Measurements from ENCODE around the gene FOXG1. TPM values are rescaled to one million over a fixed set of nuclear protein-coding genes. Genes with fewer than 3 reads are reported as not detected.

Gene FOXG1
- total and polyA plus RNA-seq, 8 donors: not detected

DNA sequence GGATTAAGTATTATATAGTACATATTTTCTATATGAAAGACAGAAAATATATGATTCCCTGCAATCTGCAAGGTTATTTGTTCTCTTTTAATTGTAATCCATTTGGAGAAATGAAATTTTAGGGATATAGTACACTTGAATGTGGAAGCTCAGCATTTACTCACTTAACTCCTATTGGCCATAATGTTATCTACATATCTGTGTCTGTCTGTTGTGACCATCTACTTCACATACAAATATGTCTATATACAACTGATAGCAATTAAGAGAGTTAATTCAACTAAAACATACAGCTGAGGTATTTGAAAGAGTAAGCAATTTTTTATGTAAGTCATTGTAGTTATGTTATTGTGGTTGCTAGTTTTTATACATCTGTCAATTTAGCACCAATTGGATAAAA, 12.9 kb downstream of the FOXG1 start:
- Histone ChIP-seq H3K9me3 (no peaks in the 10 kb centered on the region), H3K27ac (no peak overlapping the region), H3K4me1 (no peaks in the 10 kb centered on the region), H3K4me3 (no peak overlapping the region), H3K36me3 (no peaks in the 10 kb centered on the region), H3K27me3 (peaks cover 13 to 78% (median 52%) of the 10 kb centered on the region in 4 donors)
- ATAC-seq: no peak
- intact Hi-C loops (cut with DNase I): no loop called here
- peak; percentile 41 for FAIRE-seq
- DNase-seq: no peak
- no peak for TF ChIP-seq CTCF (IDR thresholded peaks at IDR 0.05)

- WGBS, 2 donors: 4 to 7% methylated on average over 6 of the region's 6 CpGs
- peaks cover 0 to 3% (median 0%) of the 10 kb centered on the region in 3 donors for H3K4me1 ChIP-seq
- no peak for TF ChIP-seq CTCF (IDR thresholded peaks at IDR 0.05)
- peaks cover 13 to 75% (median 50%) of the 10 kb centered on the region in 4 donors for H3K27me3 ChIP-seq
- DNase-seq (no peak), FAIRE-seq (no peak), ATAC-seq (no peak)
- no peak overlapping the region for H3K27ac ChIP-seq
- no peaks in the 10 kb centered on the region for H3K36me3 ChIP-seq
- no peaks in the 10 kb centered on the region for H3K9me3 ChIP-seq
- H3K4me3 ChIP-seq: no peak overlapping the region
- intact Hi-C loops (cut with DNase I): no loop called here
These were observed 14.5 kb downstream of the FOXG1 start for GRCh38 chr14:28780843-28781820.

DNA sequence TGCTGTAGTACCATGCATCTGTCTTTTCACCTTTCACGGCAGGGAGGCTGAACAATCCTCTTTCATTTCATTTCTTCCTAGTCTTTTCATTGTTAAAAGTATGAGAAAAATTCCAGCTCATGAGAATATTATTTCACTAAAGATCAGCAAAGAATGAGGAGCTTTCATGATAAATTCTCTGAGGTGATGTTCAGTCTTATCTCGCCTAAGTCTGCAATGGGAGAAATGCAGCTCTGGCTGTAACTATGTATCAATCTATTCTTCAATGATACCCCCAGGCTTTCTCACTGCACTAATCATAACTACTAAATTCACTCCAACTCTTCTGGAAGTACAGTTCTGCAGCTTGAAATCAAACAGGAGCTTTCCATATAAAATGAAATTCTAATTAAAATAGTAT, 15.7 kb downstream of the FOXG1 start:
- H3K9me3 ChIP-seq: no peaks in the 10 kb centered on the region
- H3K36me3 ChIP-seq: no peaks in the 10 kb centered on the region
- DNase-seq: no peak
- H3K27ac ChIP-seq: no peak overlapping the region
- 30 to 35% methylated on average over 2 of the region's 2 CpGs for WGBS, 2 donors
- H3K27me3 ChIP-seq: peaks cover 6 to 65% (median 41%) of the 10 kb centered on the region in 4 donors
- intact Hi-C loops (cut with DNase I): no loop called here
- no peak for FAIRE-seq
- peaks cover 0 to 3% (median 0%) of the 10 kb centered on the region in 3 donors for H3K4me1 ChIP-seq
- TF ChIP-seq CTCF (IDR thresholded peaks at IDR 0.05): no peak
- no peak overlapping the region for H3K4me3 ChIP-seq
- no peak for ATAC-seq

DNA sequence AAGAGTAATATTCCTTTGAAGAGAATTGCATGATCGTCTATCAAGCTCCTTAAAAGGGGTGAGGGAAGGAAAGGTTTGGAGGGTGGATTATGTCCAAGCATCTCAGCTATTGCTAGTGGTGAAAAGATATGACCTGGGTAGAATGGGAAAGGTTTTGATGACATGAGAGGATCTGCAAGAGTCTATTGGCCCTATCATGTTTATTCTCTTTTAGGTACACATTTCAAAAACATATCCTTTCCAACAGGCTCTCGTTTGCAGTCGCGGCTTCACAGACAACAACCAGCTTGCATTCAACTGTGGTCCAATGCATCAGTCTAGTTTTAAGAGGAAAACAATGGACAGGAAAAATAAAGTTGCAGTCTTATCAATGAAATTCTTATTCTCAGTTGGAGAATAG, 17.1 kb downstream of the FOXG1 start:
- no peak for FAIRE-seq
- DNase-seq: no peak
- Histone ChIP-seq H3K27ac (no peak overlapping the region), H3K4me3 (no peak overlapping the region), H3K4me1 (peaks cover 0 to 3% (median 0%) of the 10 kb centered on the region in 3 donors), H3K27me3 (peaks cover under 1 to 52% (median 33%) of the 10 kb centered on the region in 4 donors), H3K36me3 (no peaks in the 10 kb centered on the region), H3K9me3 (no peaks in the 10 kb centered on the region)
- 5 to 8% methylated on average over 4 of the region's 4 CpGs for WGBS, 2 donors
- TF ChIP-seq CTCF (IDR thresholded peaks at IDR 0.05): no peak
- no peak for ATAC-seq
- intact Hi-C loops (cut with DNase I): no loop called here
